ENCODE data around the gene DACT3. TPM values are rescaled to one million over a fixed set of nuclear protein-coding genes. Genes with fewer than 3 reads are reported as not detected.

The DACT3 gene
- total RNA-seq, 3 donors from 2014 or later: 1.9 to 60.9 (median 3.4) TPM

DNA sequence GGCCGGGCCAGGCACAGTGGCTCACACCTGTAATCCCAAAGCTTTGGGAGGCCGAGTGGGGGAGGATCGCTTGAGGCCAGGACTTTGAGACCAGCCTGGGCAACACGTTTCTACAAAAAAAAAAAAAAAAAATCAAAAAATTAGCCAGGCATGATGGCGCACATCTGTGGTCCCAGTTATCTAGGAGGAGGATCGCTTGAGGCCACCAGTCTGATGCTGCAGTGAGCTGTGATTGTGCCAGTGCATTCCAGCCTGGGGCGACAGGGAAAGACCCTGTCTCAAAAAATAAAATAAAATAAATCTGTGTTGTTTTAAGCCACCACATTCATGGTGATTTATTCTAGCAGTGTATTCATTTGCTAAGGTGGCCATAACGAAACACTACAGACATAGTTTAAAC lies 4.1 kb upstream of the DACT3 start:
- Histone ChIP-seq H3K4me3 (no peak overlapping the region), H3K36me3 (ENCODE audit: low read depth) (peaks cover 4% of the 10 kb centered on the region), H3K9me3 (peaks cover 2% of the 10 kb centered on the region), H3K4me1 (ENCODE audit: low read depth) (peaks cover 16% of the 10 kb centered on the region)
- DNase-seq: no peak
- intact Hi-C loops (cut with DNase I, micrococcal nuclease): no loop called here
- ATAC-seq: no peak
- TF ChIP-seq, protein P1, sequence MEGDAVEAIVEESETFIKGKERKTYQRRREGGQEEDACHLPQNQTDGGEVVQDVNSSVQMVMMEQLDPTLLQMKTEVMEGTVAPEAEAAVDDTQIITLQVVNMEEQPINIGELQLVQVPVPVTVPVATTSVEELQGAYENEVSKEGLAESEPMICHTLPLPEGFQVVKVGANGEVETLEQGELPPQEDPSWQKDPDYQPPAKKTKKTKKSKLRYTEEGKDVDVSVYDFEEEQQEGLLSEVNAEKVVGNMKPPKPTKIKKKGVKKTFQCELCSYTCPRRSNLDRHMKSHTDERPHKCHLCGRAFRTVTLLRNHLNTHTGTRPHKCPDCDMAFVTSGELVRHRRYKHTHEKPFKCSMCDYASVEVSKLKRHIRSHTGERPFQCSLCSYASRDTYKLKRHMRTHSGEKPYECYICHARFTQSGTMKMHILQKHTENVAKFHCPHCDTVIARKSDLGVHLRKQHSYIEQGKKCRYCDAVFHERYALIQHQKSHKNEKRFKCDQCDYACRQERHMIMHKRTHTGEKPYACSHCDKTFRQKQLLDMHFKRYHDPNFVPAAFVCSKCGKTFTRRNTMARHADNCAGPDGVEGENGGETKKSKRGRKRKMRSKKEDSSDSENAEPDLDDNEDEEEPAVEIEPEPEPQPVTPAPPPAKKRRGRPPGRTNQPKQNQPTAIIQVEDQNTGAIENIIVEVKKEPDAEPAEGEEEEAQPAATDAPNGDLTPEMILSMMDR (IDR thresholded peaks at IDR 0.05): no peak

DNA sequence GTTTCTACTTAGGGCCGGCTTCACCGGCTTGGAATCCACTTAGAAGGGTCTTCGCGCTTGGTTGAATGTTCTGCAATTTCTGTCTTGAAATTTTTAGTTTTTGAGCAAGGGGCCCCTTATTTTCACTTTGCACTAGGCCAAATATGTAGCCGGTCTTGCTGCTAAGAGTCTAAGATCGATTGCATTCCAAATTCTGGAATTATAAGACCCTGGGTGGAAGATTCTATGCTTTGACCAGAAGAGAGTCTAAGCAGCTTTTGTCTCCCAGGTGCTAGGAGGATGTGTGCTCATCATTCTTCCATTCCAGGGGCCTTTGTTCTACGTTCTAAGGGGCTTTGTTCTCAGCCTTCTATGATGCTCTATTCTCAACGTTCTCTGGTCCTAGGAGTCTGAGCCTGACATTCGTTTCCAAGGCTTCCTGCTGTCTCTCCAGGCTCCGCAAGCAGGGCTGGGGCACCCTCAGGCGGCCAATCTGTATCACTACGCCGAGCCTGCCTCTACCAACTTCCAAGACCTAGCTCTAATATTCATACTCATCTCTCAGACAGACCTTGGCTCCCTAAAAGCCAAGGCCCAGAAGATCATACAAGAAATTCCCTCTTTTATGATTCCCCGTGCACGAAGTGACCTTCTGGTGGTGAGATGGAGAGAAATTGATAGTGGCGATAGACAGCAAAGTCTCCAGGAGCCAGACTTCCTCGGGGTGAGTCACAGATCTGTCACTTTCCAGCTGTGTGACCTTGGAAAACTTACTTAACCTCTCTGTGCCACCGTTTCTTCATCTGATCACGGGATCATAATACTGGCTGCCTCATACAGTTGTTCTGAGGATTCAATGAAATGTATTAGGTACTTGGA lies 982 bp upstream of the DACT3 start:
- H3K4me3 ChIP-seq: peak overlapping the region; percentile 26
- peaks cover 2% of the 10 kb centered on the region for H3K9me3 ChIP-seq
- ATAC-seq: peak; percentile 71
- intact Hi-C loops (cut with DNase I, micrococcal nuclease): loop anchor here (2.0 to 5.0 kb wide), 2 partner anchors 45 to 47 kb away; no protein-coding TSS in a partner anchor
- DNase-seq: peak; percentile 82 to 84 (median 83)
- peaks cover 16% of the 10 kb centered on the region for H3K4me1 ChIP-seq (ENCODE audit: low read depth)
- TF ChIP-seq, protein P1 (IDR thresholded peaks at IDR 0.05): peak; percentile 73
- H3K36me3 ChIP-seq (ENCODE audit: low read depth): peaks cover 4% of the 10 kb centered on the region

DNA sequence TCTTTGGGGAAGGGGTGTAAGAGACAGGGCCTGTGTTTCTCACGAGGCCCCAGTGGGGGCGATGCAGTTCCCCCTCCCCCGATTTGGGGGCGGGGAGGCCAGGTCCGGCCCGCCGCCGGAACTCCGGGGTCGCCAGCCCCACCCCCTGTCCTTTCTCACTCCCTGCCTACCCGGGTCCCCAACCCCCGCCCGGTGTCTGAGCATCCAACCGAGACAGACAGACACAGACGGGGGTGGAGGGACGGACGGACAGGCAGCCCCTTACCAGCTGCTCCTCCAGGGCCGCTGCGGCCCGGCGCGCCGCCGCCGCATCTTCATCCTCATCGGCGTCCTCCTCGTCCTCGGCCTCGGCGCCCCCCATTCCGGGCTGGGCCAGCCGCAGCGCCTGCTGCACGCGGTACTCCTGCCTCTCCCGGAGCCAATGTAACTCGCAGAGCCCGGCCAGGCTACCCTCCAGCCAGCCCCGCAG lies 397 bp downstream of the DACT3 start:
- peak; percentile 20 for ATAC-seq
- intact Hi-C loops (cut with DNase I, micrococcal nuclease): loop anchor here (2.0 to 5.0 kb wide), 2 partner anchors 43 to 46 kb away; no protein-coding TSS in a partner anchor
- DNase-seq: peak in 2 of 3 donors; percentile 29 to 61
- TF ChIP-seq, protein P1 (IDR thresholded peaks at IDR 0.05): no peak
- peaks cover 16% of the 10 kb centered on the region for H3K4me1 ChIP-seq (ENCODE audit: low read depth)
- H3K9me3 ChIP-seq: peaks cover 2% of the 10 kb centered on the region
- H3K36me3 ChIP-seq (ENCODE audit: low read depth): peaks cover 4% of the 10 kb centered on the region
- H3K4me3 ChIP-seq: no peak overlapping the region

DNA sequence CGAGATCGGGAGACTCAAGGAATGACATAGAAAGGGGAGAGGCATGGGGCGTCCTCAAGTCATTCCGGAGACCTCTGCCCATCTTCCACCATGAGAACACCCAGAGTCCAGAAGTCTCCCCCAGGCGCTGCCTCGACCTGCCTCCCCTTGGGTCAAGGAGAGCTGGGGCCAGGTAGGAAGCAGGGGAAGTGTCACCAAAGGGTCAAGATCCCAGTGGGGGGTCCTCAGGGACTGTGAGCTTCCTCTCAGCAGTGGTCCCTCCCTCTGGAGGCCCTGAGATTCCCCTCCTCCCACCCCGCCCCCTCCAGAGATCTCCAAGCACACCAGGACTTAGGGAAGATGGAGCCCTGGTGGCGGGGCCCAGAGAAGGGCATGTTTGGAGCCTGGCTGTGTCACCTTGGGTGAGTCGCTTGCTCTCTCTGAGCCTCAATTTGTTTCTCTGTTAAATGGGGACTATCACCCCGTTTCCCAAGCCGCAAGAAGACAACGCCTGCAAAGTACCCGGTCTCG lies 919 bp downstream of the DACT3 start:
- Histone ChIP-seq H3K4me3 (no peak overlapping the region), H3K4me1 (ENCODE audit: low read depth) (peaks cover 16% of the 10 kb centered on the region), H3K9me3 (peaks cover 2% of the 10 kb centered on the region), H3K36me3 (ENCODE audit: low read depth) (peaks cover 4% of the 10 kb centered on the region)
- intact Hi-C loops (cut with DNase I, micrococcal nuclease): loop anchor here (2.0 to 5.0 kb wide), 2 partner anchors 43 to 45 kb away; no protein-coding TSS in a partner anchor
- TF ChIP-seq, protein P1 (IDR thresholded peaks at IDR 0.05): no peak
- DNase-seq (peak in 2 of 3 donors; percentile 23 to 35), ATAC-seq (no peak)

DNA sequence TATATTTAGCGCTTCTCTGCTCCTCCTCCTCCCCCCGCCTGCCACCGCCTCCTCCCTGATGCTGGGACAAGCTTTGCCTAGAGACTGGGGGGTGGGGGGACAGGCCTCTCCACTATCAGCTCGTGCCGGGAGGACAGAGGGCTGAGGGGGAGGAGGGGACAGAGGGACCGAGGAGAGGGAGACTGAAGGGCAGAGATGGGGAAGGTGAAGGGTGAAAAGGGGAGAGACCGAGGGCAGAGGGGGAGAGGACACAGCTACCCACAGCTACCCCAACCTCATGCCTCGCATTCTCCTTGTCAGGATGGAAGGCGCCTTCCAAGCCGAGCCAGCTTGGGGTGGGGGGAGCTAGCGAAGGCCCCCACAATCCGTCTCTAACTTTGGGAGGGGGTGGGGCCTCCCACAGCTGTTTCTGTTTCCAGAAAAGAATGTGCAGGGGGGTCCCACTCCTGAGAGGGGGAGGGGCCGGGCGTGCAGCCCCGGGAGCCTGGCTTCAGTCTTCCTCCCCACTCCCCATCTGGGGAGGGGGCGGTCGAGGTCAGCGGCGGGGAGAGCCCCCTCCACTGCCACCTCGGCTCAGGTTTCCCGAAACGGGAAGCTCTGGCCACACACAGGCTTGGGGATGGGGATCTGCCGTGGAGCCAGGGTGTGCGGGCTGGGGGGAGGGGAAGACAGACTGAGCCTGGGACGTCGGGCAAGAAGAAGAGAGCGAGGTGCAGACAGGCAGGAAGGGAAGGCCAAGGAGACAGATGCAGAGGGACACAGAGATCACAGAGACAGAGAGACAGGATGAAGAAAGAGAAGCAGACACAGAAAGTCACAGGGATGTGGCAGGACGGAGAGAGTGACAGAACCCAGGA lies 1.6 kb downstream of the DACT3 start:
- H3K4me3 ChIP-seq: no peak overlapping the region
- H3K36me3 ChIP-seq (ENCODE audit: low read depth): peaks cover 4% of the 10 kb centered on the region
- H3K9me3 ChIP-seq: peaks cover 2% of the 10 kb centered on the region
- DNase-seq: peak; percentile 38 to 61 (median 40)
- ATAC-seq: no peak
- peaks cover 16% of the 10 kb centered on the region for H3K4me1 ChIP-seq (ENCODE audit: low read depth)
- TF ChIP-seq, protein P1 (IDR thresholded peaks at IDR 0.05): no peak
- intact Hi-C loops (cut with DNase I, micrococcal nuclease): loop anchor here (2.0 to 5.0 kb wide), 2 partner anchors 42 to 45 kb away; no protein-coding TSS in a partner anchor
